GM06990 (cell line): ENCODE measurements around the gene RGS16.

Source experiments
- DNase-seq: peaks from one replicate; pipeline ENCODE4 v3.0.0-alpha.2; 2011; ENCODE audit not compliant: insufficient read length; ENCODE audit errors: extremely low read depth
- H3K27me3 ChIP-seq: replicated peaks from 2 replicates; pipeline ENCODE4 v1.6.0; 2011; ENCODE audit warnings: low read length; ENCODE audit not compliant: control insufficient read depth, insufficient read depth
- H3K36me3 ChIP-seq: 2 replicates; pipeline ENCODE4 v1.5.1; 2011; ENCODE audit warnings: low read length; ENCODE audit not compliant: control insufficient read depth, insufficient read depth
- H3K4me3 ChIP-seq: replicated peaks from 2 replicates; pipeline ENCODE4 v1.5.1; 2011; ENCODE audit warnings: low read depth, mild to moderate bottlenecking, control low read depth, low read length
- CTCF ChIP-seq: IDR thresholded peaks from 2 replicates; pipeline ENCODE4 v1.5.1; 2011; ENCODE audit warnings: low read length, control low read depth, mild to moderate bottlenecking, inconsistent platforms; ENCODE audit not compliant: insufficient read depth, poor library complexity, severe bottlenecking

RGS16 gene

GRCh38 chr1:182629080-182629479 is 24.9 kb upstream of the RGS16 start:
- no peak for TF ChIP-seq CTCF
- no peak overlapping the region for H3K4me3 ChIP-seq
- H3K36me3 ChIP-seq: no peaks in the 10 kb centered on the region
- H3K27me3 ChIP-seq: no peaks in the 10 kb centered on the region
- DNase-seq: no peak

- H3K36me3 ChIP-seq: no peaks in the 10 kb centered on the region
- no peaks in the 10 kb centered on the region for H3K27me3 ChIP-seq
- no peak for DNase-seq
- no peak for TF ChIP-seq CTCF
- no peak overlapping the region for H3K4me3 ChIP-seq
Measured at GRCh38 chr1:182628657-182629056, 24.5 kb upstream of the RGS16 start.

- Histone ChIP-seq H3K27me3 (no peaks in the 10 kb centered on the region), H3K4me3 (no peak overlapping the region), H3K36me3 (no peaks in the 10 kb centered on the region)
- DNase-seq: no peak
- TF ChIP-seq CTCF: no peak
Measured at GRCh38 chr1:182627622-182628021, 23.4 kb upstream of the RGS16 start.

- no peaks in the 10 kb centered on the region for H3K36me3 ChIP-seq
- TF ChIP-seq CTCF: no peak
- no peaks in the 10 kb centered on the region for H3K27me3 ChIP-seq
- no peak for DNase-seq
- no peak overlapping the region for H3K4me3 ChIP-seq
Measured at GRCh38 chr1:182626527-182626926, 22.3 kb upstream of the RGS16 start.

- DNase-seq: no peak
- H3K4me3 ChIP-seq: no peak overlapping the region
Measured at GRCh38 chr1:182625719-182626504, 21.7 kb upstream of the RGS16 start.

More at GRCh38 chr1:182625719-182626504, 21.7 kb upstream of the RGS16 start:
- no peaks in the 10 kb centered on the region for H3K27me3 ChIP-seq
- TF ChIP-seq CTCF: no peak
- H3K36me3 ChIP-seq: no peaks in the 10 kb centered on the region
